ENCODE data around the gene ADGRA3. TPM values are rescaled to one million over a fixed set of nuclear protein-coding genes. Genes with fewer than 3 reads are reported as not detected.

Gene ADGRA3
- total and polyA plus RNA-seq, 2 donors (not counting 3 experiments of a cell fraction or from before 2014, with no cell fraction given) = 17.2 to 36.2 TPM

DNA sequence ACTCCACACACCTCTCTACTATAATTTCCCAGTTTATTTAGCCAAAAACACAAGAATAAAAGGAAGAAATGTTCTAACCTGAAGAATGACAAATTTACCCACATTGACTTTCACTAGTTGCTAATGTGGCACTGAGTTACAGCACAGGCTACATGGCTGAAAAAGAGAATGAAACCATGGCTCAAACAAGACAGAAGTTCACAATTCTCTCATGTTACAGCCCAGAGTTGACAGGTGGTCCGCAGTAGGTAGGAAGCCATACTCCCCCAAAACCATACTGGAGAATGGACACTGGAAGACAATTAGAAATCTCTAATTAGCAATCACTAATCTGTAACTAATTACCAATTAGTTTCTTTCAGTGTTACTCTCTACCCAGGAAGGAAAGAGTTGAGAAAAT, 170.8 kb downstream of the ADGRA3 start:
- CTCF ChIA-PET = no interaction called here
- no peak overlapping the region for H3K27ac ChIP-seq (ENCODE audit: insufficient read depth, low read depth, low read length)
- no peaks in the 10 kb centered on the region for H4K20me1 ChIP-seq (replicated peaks; ENCODE audit: control insufficient read depth, extremely low read depth, insufficient read depth, low read length)
- intact Hi-C loops (cut with micrococcal nuclease) = no loop called here
- no peaks in the 10 kb centered on the region for H3K79me2 ChIP-seq (ENCODE audit: control insufficient read depth, insufficient read depth, low read length)
- no TSS peak for BruUV-seq (replicated peaks)
- FAIRE-seq = no peak
- DNase-seq (ENCODE audit: low read depth, low spot score) = no peak
- no peaks in the 10 kb centered on the region for H3K27me3 ChIP-seq (ENCODE audit: control insufficient read depth in 2 of 2, insufficient read depth in 2 of 2, low read length in 2 of 2)
- H3K4me3 ChIP-seq (replicated peaks in 1 of 3; ENCODE audit: insufficient read depth in 1 of 3, low read depth in 1 of 3, low read length in 3 of 3) = no peak overlapping the region
- no peaks in the 10 kb centered on the region for H3K36me3 ChIP-seq (ENCODE audit: control insufficient read depth in 2 of 2, extremely low read depth in 1 of 2, insufficient read depth in 2 of 2, low read length in 2 of 2)
- H3K9ac ChIP-seq (replicated peaks; ENCODE audit: extremely low read depth, insufficient read depth, low read length) = no peak overlapping the region
- no peaks in the 10 kb centered on the region for H3K9me3 ChIP-seq (replicated peaks; ENCODE audit: control insufficient read depth, insufficient read depth, low read length)
- dilution Hi-C loops (cut with MboI; ENCODE audit: extremely low pct_ligation_motif_present, low sequenced_read_pairs) = no loop called here
- POLR2A ChIA-PET = no interaction called here
- no peak overlapping the region for H2AFZ ChIP-seq (ENCODE audit: low read depth, low read length)
- no peak for TF ChIP-seq FOS (IDR thresholded peaks at IDR 0.05; ENCODE audit: borderline replicate concordance, insufficient read depth, low read length)
- TF ChIP-seq, protein P1, sequence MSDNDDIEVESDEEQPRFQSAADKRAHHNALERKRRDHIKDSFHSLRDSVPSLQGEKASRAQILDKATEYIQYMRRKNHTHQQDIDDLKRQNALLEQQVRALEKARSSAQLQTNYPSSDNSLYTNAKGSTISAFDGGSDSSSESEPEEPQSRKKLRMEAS (IDR thresholded peaks at IDR 0.05; ENCODE audit: insufficient read depth, insufficient read length) = no peak
- TF ChIP-seq JUN (IDR thresholded peaks at IDR 0.05; ENCODE audit: borderline replicate concordance, insufficient read depth, insufficient read length, low read depth) = no peak
- no peak for TF ChIP-seq POLR2A (IDR thresholded peaks at IDR 0.05; ENCODE audit: low read depth, low read length)
- no peak for TF ChIP-seq POLR2AphosphoS5 (IDR thresholded peaks at IDR 0.05; ENCODE audit: insufficient read depth, low read depth, low read length)
- TF ChIP-seq, protein P2, sequence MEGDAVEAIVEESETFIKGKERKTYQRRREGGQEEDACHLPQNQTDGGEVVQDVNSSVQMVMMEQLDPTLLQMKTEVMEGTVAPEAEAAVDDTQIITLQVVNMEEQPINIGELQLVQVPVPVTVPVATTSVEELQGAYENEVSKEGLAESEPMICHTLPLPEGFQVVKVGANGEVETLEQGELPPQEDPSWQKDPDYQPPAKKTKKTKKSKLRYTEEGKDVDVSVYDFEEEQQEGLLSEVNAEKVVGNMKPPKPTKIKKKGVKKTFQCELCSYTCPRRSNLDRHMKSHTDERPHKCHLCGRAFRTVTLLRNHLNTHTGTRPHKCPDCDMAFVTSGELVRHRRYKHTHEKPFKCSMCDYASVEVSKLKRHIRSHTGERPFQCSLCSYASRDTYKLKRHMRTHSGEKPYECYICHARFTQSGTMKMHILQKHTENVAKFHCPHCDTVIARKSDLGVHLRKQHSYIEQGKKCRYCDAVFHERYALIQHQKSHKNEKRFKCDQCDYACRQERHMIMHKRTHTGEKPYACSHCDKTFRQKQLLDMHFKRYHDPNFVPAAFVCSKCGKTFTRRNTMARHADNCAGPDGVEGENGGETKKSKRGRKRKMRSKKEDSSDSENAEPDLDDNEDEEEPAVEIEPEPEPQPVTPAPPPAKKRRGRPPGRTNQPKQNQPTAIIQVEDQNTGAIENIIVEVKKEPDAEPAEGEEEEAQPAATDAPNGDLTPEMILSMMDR (IDR thresholded peaks at IDR 0.05; ENCODE audit: extremely low read depth in 1 of 2, insufficient read depth in 1 of 2, low read depth in 1 of 2, low read length in 2 of 2) = no peak
- no peak for TF ChIP-seq GATA2 (IDR thresholded peaks at IDR 0.05; ENCODE audit: insufficient read depth, insufficient read length, low read depth, low read length)
- no peak for TF ChIP-seq MYC (IDR thresholded peaks at IDR 0.05; ENCODE audit: low read depth, low read length)
- no peak for TF ChIP-seq EZH2 (IDR thresholded peaks at IDR 0.05; ENCODE audit: borderline replicate concordance, low read depth, low read length, severe bottlenecking)
- H3K4me2 ChIP-seq (ENCODE audit: insufficient read depth, low read length) = no peak overlapping the region
- no peaks in the 10 kb centered on the region for H3K4me1 ChIP-seq (ENCODE audit: control insufficient read depth, extremely low read depth, insufficient read depth, low read length)
- no peaks in the 10 kb centered on the region for H3K9me1 ChIP-seq (replicated peaks; ENCODE audit: control insufficient read depth, extremely low read depth, insufficient read depth, low read length)

Data from endothelial cell of umbilical vein (primary cell).